HG02571 (cell line): ENCODE data around the gene IMMP2L.

Source experiments
- ATAC-seq: cut with Tn5 transposase; IDR thresholded peaks from one replicate; pipeline ENCODE4 v1.9.1; 2021; ENCODE audit warnings: mild to moderate bottlenecking, moderate library complexity; ENCODE audit not compliant: unreplicated experiment

The IMMP2L gene

DNA sequence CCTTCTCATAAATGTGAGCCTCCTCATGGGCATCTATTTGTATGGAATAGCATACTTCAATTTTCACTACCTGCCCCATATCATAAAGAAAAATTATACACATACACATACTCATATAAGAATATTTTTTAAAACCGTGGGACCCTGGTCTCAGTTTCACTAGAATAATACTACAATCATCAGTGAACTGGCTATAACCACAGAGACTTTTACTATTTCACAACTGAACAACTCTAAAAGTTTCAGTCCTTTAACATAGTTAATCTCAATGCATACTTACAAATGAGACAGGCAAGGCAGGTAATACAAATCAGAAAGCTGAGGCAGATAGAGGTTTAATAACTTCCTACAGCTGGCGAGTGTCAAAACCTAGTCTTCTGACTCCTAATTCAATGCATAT is 388.3 kb downstream of the IMMP2L start:
- no peak for ATAC-seq

DNA sequence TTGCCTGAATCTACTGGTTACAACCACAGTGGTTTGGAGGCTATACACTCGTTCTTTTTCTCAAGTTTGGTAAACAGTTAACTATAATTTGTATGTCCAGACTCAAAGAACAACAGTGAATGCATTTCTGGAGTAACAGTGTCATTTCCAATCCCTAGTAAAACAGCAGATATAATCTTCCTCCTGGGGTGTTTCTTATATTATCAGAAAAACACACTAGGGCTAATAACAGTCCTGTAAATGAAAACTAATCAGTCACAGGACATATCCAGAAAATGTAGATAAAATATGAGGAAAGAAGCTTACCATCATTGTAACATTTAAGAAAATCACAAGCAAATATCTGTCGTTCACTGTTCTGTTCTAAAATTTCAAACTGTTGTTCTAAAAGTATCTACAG is 388.8 kb downstream of the IMMP2L start:
- no peak for ATAC-seq

DNA sequence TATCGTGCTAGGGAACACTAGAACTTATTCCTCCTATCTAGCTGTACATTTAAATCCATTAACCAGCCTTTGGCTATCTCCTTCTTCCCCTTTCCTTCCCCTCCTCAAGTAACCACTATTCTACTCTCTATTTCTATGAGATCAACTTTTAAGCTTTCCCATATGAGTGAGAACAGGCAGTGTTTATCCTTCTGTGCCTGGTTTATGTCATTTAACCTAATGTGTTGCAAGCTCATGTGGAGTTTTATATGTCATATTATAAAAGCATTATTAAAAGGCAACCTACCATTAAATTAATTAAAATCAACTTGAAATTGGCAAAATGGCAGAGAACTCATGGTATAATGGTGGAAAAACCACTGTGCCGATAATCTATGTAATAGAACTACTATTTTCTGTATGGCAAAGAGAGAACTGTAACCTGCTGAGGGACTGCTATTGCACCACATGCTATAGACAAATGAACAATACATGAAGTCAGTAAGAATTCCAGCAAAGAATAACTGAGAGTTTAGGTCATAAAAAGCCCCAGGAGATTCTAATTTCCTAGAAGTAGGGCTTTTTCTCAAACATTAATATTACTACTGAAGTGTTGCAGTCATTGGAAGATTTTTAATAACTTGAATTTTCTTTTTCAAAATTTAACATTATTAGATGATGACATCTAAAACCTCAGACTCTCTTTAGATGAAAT is 389.6 kb downstream of the IMMP2L start:
- no peak for ATAC-seq

DNA sequence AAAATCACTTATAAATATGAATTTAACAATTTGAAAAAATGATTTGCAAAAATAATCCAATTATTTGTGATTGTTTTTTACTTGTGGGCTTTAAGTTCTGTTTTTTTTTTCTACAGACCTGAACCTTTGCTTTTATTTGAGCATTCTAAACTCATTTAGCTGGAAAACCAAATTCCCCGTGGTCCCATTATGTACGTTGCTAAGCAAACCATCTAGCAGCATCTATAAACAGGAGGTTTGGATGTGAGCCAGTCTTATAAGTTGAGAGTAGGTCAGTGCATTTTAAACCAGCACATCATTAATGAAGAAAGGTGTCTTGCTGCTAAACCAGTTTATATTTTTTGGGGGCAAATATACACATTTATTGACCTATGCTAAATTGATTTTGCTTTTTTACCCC is 394.1 kb downstream of the IMMP2L start:
- no peak for ATAC-seq

DNA sequence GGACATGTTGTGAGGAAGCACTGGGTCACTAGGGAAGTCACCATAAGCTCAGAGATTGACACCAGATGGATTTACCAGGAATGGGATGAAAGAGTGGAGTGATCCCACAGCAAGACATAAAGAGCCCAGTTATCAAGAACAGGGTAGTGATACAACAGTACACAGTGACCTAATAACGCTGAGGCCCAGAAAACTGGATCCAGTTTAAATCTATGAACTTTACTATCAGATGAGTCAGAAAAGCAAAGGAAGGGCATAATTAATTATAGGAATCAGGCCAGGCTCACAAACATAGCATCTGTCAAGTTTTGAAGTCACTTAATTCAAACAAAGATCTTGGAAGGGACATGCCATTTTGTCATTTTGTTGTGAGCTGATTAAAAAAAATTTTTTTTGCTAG is 397.9 kb downstream of the IMMP2L start:
- ATAC-seq, result no peak

DNA sequence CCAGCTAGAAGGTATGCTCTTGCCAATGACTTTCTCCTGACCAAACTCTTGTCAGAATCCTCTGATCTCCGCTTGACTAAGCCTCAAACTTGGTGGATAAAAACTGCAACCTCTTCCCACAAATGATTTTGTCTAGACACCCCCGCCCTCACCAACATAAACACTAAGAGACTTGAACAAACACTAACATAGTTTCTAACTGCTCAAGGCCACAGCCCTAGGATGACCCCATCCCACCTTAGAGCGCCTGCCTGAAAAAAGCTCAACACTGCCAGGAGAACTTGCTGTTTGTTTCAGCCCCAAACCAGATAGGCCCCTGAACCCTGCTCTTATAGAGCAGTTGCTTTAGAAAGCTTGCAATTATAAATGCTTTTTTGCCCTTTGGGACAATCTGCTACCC is 399.6 kb downstream of the IMMP2L start:
- no peak for ATAC-seq

DNA sequence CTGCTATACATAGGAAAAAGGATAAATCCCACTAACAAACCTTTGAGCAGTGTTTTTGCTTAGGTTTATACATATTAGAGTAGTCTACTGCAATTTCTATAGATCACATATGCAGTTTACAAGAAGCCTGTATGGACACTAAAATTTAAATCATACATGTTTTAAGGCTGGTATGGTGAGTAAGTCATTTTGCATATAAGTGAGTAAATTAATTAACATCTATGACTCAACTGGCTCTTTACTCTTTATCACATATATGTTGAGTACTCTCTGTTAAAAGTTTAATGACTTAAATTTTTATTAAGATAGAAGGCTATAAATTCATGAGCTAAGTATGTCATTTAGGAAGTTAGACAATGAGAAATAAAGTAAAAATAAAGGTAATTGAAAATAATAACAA is 402.0 kb downstream of the IMMP2L start:
- no peak for ATAC-seq

DNA sequence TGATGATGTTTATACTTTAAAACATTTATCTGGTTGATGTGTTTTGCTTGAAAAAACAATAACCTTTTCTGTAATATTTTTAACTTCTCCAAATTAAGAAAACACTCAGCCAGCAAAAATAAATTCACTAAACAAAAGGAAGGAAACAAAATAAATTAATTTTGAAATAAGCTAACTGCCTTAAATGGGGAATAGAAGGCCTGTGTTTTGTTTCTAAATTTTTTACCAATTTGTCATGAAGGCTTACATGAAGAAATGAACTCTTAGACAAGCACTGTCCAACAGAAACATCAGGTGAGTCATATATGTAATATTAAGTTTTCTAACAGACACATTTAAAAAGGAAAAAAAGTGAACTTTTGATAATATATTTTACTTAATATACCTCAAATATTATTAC is 402.9 kb downstream of the IMMP2L start:
- no peak for ATAC-seq

DNA sequence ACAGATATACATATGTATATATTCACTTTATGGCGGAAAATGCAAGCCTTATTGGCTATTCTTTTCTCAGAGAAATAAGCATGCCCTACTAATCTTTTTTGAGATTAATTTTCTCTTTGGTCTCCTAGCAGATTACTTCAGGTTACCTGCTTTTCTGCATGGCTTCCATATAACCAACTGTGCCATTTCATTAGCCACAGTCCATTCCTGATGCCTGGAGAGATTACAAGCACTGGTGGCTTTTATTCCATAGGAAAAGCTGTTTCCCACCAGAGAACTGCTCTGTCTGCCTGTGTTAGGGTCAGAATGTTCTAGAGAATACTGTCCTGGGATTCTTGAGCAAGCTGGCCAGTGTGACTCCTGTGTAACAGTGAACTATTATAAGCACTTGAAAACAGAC is 411.6 kb downstream of the IMMP2L start:
- no peak for ATAC-seq

DNA sequence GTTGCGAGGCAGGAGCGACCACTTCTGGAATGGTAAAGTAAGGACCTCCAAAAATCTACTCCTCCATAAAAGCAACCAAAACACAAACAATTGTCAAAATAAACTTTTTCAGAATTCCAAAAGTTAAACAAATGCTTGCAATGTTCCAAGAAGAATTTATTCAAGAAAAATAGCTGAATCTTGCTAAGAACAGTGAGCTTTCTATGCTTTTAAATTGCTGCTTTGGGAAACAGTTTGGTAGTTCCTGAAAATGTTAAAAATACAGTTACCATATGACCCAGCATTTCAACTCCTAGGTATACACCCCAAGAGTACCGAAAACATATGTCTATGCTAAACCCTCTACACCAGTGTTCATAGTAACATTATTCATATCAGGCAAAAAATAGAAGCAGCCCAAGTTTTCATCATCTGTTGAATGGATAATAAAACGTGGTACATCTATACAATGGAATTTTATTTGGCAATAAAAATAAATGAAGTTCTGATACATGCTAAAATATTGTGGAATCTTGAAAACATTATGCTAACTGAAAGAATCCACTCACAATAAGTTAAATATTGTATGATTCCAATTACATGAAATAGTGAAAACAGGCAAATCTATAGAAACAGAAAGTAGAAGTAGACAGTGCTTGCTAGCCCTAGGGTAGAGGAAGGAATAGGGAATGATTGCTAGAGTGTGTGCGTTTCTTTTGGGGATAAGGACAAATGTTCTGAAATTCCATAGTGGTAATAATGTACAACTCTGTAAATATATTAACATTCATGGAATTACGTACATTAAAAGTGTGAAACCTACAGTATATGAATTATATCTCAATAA is 414.4 kb downstream of the IMMP2L start:
- ATAC-seq, result no peak

DNA sequence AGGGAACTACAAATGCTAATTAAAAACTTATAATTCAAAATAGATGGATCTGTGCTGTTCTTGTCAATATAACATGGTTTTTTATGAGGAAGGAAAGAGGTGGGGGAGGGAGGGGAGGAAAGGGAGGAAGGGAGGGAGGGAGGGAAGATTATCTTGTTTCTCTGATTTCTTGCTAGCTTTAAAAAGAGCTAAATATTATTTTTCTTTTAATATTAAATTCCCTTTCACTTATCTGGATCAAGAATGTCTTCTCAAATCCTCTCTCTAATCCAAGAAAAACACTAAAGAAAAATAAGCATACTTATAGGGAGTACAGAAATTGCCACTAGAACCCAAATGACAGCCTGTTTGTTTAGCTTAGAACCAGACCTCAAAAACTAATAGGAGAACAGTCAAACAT is 416.2 kb downstream of the IMMP2L start:
- ATAC-seq, result no peak

DNA sequence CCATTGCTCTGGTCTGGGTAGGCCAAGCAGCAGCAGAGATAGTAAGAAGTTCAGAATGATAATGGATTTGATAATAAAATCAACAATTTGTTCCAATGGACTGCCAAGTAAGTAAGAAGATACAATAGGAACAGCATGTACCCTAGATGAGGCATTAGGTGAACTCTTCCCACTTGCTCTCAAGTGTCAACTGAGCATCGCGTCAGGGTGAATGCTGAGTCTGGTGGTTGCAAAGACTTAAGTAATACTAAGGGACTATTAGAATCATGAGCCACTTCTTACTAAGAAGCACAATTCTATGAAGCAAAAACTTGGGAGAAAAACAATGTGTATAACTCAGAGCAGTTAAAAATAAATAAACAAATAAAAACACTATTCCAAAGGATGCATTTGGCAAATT is 416.8 kb downstream of the IMMP2L start:
- ATAC-seq, result no peak

DNA sequence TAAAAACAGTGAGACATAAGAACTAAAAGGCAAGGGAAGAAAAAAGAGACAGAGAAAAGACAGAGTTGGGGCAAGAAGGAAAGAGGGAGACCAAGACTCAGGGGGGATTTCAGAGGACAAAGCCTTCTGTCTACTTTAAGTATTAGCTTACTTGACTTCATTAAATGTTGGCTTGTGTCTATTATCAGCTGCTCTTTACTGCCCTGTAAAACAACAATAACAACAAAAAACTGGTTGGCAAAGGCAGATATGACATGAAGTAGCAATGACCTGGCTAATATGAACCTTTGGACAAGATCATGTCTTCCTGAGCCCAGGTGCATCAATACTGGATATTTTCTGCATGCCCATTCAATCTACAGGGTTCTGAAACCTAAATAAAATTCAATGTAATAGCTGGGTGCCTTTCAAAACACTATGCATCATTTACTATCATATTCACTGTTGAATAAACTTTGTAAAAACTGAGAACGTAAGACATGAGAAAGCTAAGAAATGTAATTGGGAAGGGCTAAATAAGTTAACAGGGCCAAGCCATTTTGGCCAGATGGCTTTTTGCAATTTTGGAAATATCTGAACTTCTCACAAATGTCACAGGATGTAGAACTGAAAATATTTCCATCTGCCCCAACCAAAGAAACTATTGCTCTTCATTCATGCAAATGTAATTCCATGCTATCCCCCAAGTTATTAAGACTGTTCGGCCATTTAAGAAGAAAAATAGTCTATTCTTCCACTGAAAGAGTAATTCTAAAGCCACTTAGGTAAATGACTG is 422.0 kb downstream of the IMMP2L start:
- ATAC-seq, result no peak

DNA sequence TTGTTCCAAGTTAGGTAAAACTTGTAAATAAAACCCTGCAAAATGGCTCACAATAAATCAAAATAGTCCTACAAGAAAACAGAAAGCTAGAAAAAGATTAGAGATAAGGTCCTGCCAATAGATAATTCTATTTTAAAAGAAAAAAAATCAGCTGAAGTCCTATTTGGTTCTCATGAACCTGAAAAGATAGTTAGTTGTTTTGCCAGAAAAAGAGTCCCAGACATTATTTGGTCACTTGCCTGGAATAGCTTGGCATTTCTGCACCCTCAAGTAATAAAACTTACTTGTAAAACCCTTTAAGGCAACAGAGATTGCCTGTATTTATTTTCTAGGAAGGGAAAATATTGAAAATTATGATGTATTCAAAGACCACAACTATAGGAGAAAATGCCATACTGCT is 423.7 kb downstream of the IMMP2L start:
- ATAC-seq, result no peak

DNA sequence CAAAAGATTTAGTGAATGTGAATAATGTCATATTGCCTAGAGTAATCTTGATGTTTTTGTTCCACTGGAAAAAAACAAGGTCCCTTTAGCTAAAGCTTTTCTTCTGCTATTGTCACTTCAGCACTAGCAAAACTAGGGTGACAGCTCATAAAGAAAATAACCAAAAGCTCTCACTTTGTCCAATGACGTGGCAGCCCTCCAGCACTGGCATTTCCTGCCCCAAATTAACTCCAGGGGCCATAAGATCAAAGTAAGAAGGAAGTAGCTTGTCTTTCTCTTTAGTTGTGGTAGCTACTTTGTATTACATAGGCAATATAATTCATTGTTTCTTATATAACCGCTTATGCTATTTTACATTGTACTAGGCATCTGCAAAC is 424.1 kb downstream of the IMMP2L start:
- peak; percentile 95 for ATAC-seq

DNA sequence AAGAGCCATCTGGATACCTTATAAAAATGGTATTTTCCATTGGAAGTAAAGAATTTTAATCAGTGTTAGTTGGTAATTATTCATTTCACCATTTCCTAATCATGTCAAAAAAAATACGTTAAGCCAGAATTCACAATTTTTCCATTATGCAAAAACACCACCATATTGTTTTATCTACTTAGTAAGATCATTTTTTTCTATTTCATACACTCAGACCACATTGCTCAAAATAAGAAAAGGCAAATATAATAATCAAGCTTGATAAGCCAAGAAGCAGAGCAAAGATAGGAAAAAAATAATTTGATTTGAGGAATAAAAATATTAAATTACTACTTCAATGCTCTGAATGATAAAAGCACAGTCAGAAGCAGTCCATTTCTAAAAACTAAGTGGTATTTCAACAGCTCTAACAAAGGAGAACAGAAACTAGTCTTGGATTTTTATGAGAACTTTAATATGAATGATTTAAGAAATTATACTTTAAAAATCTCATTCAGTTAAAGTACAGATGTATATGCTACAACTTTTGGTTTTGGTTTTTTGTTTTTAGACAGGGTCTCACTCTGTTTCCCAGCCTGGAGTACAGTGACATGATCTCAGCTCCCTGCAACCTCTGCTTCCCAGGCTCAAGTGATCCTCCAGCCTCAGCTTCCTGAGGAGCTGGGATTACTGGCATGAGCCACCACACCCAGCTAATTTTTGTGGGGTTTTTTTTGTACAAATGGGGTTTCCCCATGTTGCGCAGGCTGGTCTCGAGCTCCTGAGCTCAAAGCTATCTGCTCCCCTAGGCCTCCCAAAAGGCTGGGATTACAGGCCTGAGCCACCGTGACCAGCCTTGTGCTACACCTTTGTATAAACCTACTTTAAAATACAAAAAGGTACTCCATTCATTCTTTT is 424.7 kb downstream of the IMMP2L start:
- ATAC-seq, result peak; percentile 83

DNA sequence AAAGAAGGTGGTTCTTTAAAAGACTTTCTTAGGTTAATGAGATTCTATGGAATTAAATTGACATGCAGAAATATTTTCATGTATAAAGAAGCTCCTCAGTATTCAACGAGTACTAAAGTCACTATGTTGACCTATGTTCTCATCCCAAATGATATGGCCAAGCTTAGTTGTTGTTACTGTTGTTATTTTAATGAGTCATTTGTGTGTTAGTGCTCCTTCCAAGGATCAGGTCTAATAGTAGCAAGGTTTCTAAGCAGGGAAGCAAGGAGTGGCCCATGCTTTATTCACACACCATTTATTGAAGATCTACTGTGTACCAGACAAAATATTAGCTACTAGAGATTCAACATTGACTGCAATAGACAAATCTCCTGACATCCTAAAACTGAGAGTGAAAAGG is 429.5 kb downstream of the IMMP2L start:
- no peak for ATAC-seq

DNA sequence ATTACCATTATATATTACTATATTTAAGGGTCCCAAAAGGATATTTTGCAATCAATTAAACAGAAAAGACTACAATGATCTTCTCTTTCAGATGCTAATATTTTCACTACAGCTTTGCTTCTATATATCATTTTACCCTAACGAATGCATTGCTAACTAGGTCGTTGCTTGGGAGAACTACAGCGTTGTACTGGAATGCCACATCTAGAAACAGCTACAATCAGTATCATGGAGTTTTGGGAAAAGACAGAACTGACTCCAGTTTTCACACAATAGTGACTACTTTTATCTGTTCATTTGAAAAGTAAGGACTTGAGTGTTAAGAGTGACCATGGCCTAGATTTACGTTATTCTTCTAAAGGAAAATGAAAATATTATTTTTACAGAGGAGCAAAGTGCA is 432.9 kb downstream of the IMMP2L start:
- ATAC-seq, result no peak

DNA sequence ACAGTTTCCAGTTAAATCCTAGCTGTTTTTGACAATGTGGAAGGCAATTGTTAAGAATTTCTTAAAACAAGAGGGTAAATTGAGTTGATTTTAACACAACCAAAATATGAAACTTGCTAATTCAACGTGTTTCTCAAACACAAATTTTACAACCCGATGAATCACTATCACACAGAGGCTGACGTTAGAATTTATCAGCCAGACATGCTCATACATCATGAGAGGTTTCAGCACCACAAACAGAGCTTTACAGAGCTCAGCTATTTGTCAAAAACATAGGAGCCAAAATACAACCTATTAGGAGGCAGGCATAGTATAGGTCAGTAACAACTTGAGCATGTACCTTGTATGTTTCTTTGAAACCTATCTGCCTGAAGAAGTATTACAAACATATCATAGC is 435.3 kb downstream of the IMMP2L start:
- no peak for ATAC-seq

DNA sequence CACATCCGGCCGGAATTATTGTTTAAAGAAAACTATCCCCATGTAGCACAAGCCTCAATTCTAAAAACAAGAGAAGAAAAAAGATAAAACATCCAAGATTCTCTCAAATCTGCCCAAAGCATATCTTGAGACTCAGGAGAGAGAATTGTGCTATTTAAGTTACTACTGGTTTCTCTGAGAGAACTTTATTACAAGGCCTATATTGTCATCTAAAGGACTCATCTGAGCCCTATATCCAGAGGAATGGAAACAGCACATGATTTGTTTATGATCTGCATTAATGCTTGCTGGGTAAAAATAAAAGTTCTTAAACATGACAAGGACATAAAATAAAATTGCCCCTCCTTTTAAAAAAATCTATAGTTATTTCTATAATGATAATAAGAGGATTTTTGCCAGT is 446.3 kb downstream of the IMMP2L start:
- no peak for ATAC-seq
